Brain microvascular endothelial cell (primary cell): Measurements from ENCODE around the gene SDK1.
A peak's percentile ranks its signal among the peaks of the same experiment; 100 is the strongest.

Experiments
- DNase-seq: peaks from one replicate; pipeline ENCODE4 v3.0.0-alpha.2; 2020
- H3K27ac ChIP-seq: fragments of 250-450 bp; sonication (Bioruptor Pico); 2 replicates; pipeline ENCODE4 v1.5.1; 2020; ENCODE audit warnings: mild to moderate bottlenecking, moderate library complexity
- H3K27me3 ChIP-seq: fragments of 250-450 bp; sonication (Bioruptor Pico); replicated peaks from 2 replicates; pipeline ENCODE4 v1.5.1; 2020; ENCODE audit warnings: mild to moderate bottlenecking
- H3K36me3 ChIP-seq: fragments of 250-450 bp; sonication (Bioruptor Pico); replicated peaks from 2 replicates; pipeline ENCODE4 v1.5.1; 2020; ENCODE audit warnings: mild to moderate bottlenecking
- H3K4me3 ChIP-seq: 2 replicates; pipeline ENCODE4 v1.5.1; 2011; ENCODE audit warnings: low read depth, mild to moderate bottlenecking, control low read depth, low read length, moderate library complexity
- in situ Hi-C: cut with HindIII; loops from 2 replicates; pipeline ENCODE4 v1.10.0; 2017; ENCODE audit warnings: low sequenced_read_pairs, low pct_ligation_motif_present
- TF ChIP-seq, protein P1 (sequence below): IDR thresholded peaks from 2 replicates; pipeline ENCODE4 v1.5.1; 2011; ENCODE audit warnings: low read depth, mild to moderate bottlenecking, moderate library complexity, low read length, control low read depth, inconsistent platforms; ENCODE audit errors: missing control alignments

Gene SDK1

DNA sequence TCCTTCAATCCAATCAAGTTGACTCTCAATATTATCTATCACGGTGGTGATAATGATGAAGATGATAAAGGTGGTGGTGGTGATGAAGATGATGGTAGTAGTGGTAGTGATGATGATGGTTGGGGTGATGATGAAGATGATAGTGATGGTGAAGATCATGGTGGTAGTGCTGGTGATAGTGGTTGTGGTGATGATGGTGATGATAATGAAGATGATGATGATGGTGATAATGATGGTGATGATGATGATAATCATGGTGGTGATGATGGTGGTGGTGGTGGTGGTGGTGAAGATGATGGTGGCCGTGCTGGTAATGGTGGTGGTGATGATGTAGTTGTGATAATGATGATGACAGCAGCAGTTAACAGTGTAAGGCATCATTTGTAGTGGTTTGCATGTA is 29.8 kb upstream of the SDK1 start:
- Histone ChIP-seq H3K27me3 (no peaks in the 10 kb centered on the region), H3K36me3 (no peaks in the 10 kb centered on the region), H3K4me3 (no peak overlapping the region), H3K27ac (no peak overlapping the region)
- DNase-seq, result no peak
- TF ChIP-seq, protein P1, sequence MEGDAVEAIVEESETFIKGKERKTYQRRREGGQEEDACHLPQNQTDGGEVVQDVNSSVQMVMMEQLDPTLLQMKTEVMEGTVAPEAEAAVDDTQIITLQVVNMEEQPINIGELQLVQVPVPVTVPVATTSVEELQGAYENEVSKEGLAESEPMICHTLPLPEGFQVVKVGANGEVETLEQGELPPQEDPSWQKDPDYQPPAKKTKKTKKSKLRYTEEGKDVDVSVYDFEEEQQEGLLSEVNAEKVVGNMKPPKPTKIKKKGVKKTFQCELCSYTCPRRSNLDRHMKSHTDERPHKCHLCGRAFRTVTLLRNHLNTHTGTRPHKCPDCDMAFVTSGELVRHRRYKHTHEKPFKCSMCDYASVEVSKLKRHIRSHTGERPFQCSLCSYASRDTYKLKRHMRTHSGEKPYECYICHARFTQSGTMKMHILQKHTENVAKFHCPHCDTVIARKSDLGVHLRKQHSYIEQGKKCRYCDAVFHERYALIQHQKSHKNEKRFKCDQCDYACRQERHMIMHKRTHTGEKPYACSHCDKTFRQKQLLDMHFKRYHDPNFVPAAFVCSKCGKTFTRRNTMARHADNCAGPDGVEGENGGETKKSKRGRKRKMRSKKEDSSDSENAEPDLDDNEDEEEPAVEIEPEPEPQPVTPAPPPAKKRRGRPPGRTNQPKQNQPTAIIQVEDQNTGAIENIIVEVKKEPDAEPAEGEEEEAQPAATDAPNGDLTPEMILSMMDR, result no peak
- in situ Hi-C loops, result no loop called here

DNA sequence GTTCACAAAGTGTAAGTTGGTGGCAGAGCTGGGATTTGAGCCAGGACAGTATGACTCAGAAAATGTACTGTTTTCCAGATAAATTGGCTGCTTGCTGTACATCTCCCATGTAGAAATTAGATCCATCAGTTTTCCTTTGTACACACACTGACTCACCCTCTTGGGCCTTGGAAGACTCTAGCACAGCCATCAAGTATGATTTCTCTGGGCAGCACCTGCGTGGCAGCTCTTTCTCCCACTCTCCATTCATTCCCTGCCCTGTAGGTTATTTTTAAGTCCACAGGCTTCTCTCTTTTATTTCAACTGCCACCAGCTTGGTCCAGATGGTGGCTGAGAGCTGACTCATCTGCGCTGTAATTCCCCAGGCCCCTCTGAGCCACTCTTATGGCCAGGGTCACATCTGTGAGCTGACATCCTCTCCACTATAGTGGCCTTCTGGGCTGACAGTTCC is 28.3 kb upstream of the SDK1 start:
- TF ChIP-seq, protein P1, result no peak
- Histone ChIP-seq H3K27me3 (no peaks in the 10 kb centered on the region), H3K27ac (no peak overlapping the region), H3K36me3 (no peaks in the 10 kb centered on the region), H3K4me3 (no peak overlapping the region)
- in situ Hi-C loops, result no loop called here
- DNase-seq, result peak; percentile 78

DNA sequence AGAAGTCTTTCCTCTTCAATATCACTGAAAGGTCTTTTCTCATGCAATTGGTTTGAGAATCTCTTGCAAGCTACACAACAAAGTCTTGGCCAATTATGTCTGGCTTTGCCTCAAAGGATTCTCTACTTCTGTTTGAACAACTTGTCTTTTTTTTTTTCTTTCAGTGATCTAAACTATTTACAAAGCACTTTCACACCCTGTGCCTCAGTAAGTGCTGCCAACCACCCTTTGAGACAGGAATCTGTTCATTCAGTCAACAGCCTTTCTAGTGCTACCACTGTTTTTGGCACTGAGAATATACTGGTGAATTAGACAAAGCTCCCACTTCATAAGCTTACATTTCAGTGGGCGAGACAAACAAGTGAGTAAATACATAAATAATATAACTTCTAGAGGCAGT is 26.9 kb upstream of the SDK1 start:
- Histone ChIP-seq H3K36me3 (no peaks in the 10 kb centered on the region), H3K27ac (no peak overlapping the region), H3K27me3 (no peaks in the 10 kb centered on the region), H3K4me3 (no peak overlapping the region)
- TF ChIP-seq, protein P1, result no peak
- in situ Hi-C loops, result no loop called here
- no peak for DNase-seq

DNA sequence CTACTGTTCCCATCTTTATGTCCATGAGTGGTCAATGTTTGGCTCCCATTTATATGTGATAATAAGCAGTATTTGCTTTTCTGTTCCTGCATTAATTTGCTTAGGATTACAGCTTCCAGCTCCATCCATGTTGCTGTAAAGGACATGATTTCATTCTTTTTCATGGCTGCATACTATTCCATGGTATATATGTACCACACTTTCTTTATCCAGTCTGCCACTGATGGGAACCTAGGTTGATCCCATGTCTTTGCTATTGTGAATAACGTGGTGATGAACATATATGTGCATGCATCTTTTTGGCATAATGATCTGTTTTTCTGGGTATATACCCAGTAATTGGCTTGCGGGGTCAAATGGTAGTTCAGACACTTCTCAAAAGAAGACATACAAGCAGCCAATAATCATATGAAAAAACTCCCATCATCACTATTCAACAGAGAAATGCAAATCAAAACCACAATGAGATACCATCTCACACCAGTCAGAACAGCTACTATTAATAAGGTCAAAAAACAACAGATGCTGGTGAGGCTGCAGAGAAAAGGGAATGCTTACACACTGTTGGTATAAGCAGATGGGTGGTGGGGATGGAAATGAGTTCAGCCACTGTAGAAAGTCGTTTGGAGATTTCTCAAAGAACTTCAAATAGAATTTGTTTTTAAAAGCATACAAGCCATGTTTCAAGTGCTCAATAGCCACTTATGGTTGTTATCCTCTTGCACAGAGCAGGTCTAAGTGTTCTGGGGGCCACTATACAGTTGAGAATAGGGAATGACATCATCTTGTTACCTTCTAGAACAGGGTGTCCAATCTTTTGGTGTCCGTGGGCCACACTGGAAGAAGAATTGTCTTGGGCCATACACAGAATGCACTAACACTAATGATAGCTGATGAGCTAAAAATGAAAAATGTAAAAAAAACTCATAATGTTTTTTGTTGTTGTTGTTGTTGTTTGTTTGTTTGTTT is 23.2 kb upstream of the SDK1 start:
- in situ Hi-C loops, result no loop called here
- no peak overlapping the region for H3K27ac ChIP-seq
- no peaks in the 10 kb centered on the region for H3K36me3 ChIP-seq
- TF ChIP-seq, protein P1, result no peak
- H3K27me3 ChIP-seq, result no peaks in the 10 kb centered on the region
- DNase-seq, result no peak
- no peak overlapping the region for H3K4me3 ChIP-seq

DNA sequence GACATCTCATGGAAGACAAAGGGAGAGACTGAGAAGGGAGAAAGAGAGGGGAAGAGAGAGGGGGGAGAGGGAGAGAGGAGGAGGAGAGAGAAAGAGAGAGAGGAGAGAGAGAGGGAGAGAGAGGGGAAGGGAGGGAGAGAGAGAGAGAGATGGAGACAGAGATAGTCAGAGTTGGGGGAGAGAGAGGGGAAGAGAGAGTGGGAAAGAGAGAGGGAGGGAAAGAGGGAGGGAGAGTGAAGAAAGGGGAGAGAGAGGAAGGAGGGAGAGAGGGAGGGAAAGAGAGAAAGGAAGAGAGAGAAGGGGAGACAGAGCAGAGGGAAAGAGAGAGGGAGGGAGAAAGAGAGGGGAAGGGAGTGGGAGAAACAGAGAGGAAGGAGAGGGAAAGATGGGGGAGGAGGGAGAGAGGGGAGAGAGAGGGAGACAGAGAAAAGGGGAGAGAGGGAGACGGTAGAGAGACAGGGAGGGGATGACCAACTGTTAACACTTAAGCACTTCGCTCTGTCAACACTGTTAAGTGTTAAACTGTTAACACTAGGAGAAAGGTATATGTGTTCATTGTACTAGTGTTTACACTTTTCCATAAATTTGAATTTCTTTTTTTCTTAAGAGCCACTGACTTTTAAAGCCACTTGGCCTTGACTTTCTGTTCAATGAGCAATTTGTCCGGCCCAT is 21.8 kb upstream of the SDK1 start:
- Histone ChIP-seq H3K27ac (no peak overlapping the region), H3K4me3 (no peak overlapping the region), H3K27me3 (no peaks in the 10 kb centered on the region), H3K36me3 (no peaks in the 10 kb centered on the region)
- DNase-seq, result no peak
- in situ Hi-C loops, result no loop called here
- TF ChIP-seq, protein P1, result no peak
